BJ (cell line): ENCODE results near the gene ZMPSTE24. TPM values are rescaled to one million over a fixed set of nuclear protein-coding genes. Genes with fewer than 3 reads are reported as not detected.

Experiments
- CTCF ChIA-PET: fragments of 350-600 bp; formaldehyde crosslinking; extraction: SDS; loops from one replicate; lab custom pipeline; 2021; ENCODE audit warnings: antibody characterized with exemption, inconsistent platforms; lab: Yijun Ruan, JAX
- POLR2A ChIA-PET: fragments of 300-600 bp; sonication (Branson Sonifier 250); formaldehyde crosslinking; extraction: SDS; loops from one replicate; lab custom pipeline; 2021; ENCODE audit warnings: antibody characterized with exemption; lab: Charles Lee
- DNase-seq: peaks from one replicate; pipeline ENCODE4 v3.0.0-alpha.2; 2011; ENCODE audit warnings: low read depth
- H3K27me3 ChIP-seq: 2 replicates; pipeline ENCODE4 v1.6.0; 2011; ENCODE audit warnings: low read length; ENCODE audit not compliant: control insufficient read depth, insufficient read depth
- H3K36me3 ChIP-seq: 2 replicates; pipeline ENCODE4 v1.5.1; 2011; ENCODE audit warnings: low read length; ENCODE audit not compliant: control insufficient read depth, insufficient read depth
- H3K4me3 ChIP-seq: 2 replicates; pipeline ENCODE4 v1.5.1; 2011; ENCODE audit warnings: low read depth, mild to moderate bottlenecking, control low read depth, low read length
- polyA plus RNA-seq: library from polyadenylated mRNA; depleted of rRNA; stranded (reverse); fragments of >200 nt; gene quantifications from 2 replicates; pipeline ENCODE4 v1.2.3, GENCODE V29; 2011
- TF ChIP-seq, protein P1 (sequence below): IDR thresholded peaks from 2 replicates; pipeline ENCODE4 v1.5.1; 2011; ENCODE audit warnings: low read depth, mild to moderate bottlenecking, control low read depth, inconsistent platforms, low read length, moderate library complexity; ENCODE audit not compliant: insufficient read depth

ZMPSTE24 gene
- polyA plus RNA-seq, 1 experiment = 16.5 TPM

- Histone ChIP-seq H3K36me3 (peaks cover 5% of the 10 kb centered on the region), H3K27me3 (no peaks in the 10 kb centered on the region), H3K4me3 (no peak overlapping the region)
- ChIA-PET CTCF (interaction anchor here (1.0 to 1.2 kb wide), 4 partner anchors 18 to 97 kb away, joined by 3 to 4 read pairs (median 3); no protein-coding TSS in a partner anchor), POLR2A (interaction anchor here (0.6 kb wide), 1 partner anchor 47 kb away, joined by 3 read pairs; no protein-coding TSS in a partner anchor)
- TF ChIP-seq, protein P1, sequence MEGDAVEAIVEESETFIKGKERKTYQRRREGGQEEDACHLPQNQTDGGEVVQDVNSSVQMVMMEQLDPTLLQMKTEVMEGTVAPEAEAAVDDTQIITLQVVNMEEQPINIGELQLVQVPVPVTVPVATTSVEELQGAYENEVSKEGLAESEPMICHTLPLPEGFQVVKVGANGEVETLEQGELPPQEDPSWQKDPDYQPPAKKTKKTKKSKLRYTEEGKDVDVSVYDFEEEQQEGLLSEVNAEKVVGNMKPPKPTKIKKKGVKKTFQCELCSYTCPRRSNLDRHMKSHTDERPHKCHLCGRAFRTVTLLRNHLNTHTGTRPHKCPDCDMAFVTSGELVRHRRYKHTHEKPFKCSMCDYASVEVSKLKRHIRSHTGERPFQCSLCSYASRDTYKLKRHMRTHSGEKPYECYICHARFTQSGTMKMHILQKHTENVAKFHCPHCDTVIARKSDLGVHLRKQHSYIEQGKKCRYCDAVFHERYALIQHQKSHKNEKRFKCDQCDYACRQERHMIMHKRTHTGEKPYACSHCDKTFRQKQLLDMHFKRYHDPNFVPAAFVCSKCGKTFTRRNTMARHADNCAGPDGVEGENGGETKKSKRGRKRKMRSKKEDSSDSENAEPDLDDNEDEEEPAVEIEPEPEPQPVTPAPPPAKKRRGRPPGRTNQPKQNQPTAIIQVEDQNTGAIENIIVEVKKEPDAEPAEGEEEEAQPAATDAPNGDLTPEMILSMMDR = no peak
- DNase-seq = no peak
Observed at GRCh38 chr1:40241362-40241761, 16.7 kb upstream of the ZMPSTE24 start.

GRCh38 chr1:40243351-40243750, 14.7 kb upstream of the ZMPSTE24 start:
- no peaks in the 10 kb centered on the region for H3K27me3 ChIP-seq
- TF ChIP-seq, protein P1 = no peak
- no peak for DNase-seq
- no peak overlapping the region for H3K4me3 ChIP-seq
- H3K36me3 ChIP-seq = no peaks in the 10 kb centered on the region
- POLR2A ChIA-PET = no interaction called here
- CTCF ChIA-PET = no interaction called here

DNA sequence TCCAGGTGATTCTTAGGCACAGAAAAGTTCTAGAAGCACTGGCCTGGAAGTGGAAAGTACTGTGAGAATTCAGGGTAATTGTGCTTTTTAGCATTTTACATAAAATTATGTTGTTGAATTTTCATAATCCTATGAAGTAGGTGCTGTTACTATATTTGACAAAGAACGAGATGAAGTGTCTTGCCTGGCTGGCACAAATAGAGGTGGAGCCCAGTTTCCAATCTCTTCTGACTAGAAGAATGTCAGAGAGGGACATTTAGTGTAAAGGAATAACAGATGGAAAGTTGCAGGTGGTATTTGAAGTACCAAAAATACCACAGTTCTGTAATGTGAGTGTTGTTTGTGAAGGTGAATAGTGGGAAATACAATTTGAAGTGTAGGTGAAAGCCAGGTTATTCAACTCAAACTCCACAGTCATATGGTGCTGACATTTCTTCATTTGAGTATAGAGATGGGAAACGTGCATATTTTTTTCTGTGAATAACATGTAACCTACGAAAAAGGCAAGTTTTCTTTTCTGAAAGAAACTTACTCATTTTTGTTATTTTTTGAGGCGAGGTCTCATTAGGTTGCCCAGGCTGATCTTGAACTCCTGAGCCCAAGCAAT, 13.8 kb upstream of the ZMPSTE24 start:
- no peaks in the 10 kb centered on the region for H3K36me3 ChIP-seq
- H3K27me3 ChIP-seq = no peaks in the 10 kb centered on the region
- CTCF ChIA-PET = no interaction called here
- POLR2A ChIA-PET = no interaction called here
- no peak for DNase-seq
- TF ChIP-seq, protein P1 = no peak
- no peak overlapping the region for H3K4me3 ChIP-seq

DNA sequence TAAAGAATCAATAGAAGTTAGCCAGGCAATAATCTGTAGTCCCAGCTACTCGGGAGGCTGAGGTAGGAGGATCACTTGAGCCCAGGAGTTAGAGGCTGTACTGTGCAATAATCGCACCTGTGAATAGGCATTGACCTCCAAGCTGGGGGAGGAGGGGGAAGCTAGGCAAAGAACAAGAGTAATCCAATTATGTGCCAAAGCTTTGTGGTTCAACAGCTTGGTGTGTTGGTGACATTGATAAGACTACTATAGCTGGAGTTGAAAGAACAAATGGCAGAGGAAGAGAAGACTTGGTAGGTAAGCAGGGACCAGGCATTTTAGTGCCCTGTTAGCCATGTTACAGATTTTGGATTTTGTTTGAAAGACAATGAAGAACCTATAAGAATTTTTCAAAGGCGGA, 12.3 kb upstream of the ZMPSTE24 start:
- Histone ChIP-seq H3K27me3 (no peaks in the 10 kb centered on the region), H3K4me3 (no peak overlapping the region), H3K36me3 (no peaks in the 10 kb centered on the region)
- ChIA-PET CTCF (interaction anchor here (1.5 kb wide), 1 partner anchor 11 kb away, joined by 4 read pairs; no protein-coding TSS in a partner anchor), POLR2A (no interaction called here)
- no peak for DNase-seq
- TF ChIP-seq, protein P1 = no peak

DNA sequence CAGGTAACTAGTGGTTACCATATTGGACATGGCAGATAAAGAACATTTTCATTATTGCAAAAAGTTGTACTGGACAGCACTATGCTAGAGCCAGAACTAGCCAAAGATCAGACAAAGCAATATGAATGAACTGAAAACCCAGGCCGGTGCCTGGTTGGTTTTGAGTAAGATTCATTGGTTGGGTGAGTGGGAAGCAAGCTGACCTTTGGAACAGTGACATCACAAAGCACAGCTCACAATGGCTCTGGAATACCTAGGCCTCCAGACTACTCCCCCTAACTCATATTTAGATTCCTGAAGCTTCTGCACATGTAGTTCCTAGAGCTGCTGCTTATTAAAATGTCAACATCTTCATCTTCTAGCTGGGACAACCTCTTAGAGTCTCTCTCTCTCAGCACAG, 10.4 kb upstream of the ZMPSTE24 start, which contains the start of gene TMCO2:
Gene TMCO2, plus strand, starts transcription at position 283 of the 400 bp plus-strand sequence. Its CDS starts 57 bp downstream, at position 340.
- Histone ChIP-seq H3K27me3 (no peaks in the 10 kb centered on the region), H3K36me3 (no peaks in the 10 kb centered on the region), H3K4me3 (no peak within 1 kb of the TSS)
- ChIA-PET POLR2A (no interaction called here), CTCF (interaction anchor here (1.1 kb wide), 1 partner anchor 10 kb away, joined by 3 read pairs; no protein-coding TSS in a partner anchor)
- no peak for DNase-seq
- TF ChIP-seq, protein P1 = no peak
